OCI-LY7 (cell line): Measurements from ENCODE around the gene SEC22C.

Source experiments
- EZH2phosphoT487 ChIP-seq: fragments of 200-600 bp; sonication (generic); IDR thresholded peaks from 2 replicates; pipeline ENCODE4 v1.6.1; 2018; ENCODE audit warnings: low read depth, borderline replicate concordance, mild to moderate bottlenecking, mixed run types, antibody characterized with exemption, low read length, moderate library complexity, mixed read lengths
- TF ChIP-seq, protein P1 (sequence below): fragments of 200-600 bp; sonication (generic); conservative IDR thresholded peaks from 2 replicates; pipeline ENCODE4 v1.5.1; 2014; ENCODE audit warnings: mild to moderate bottlenecking, antibody characterized with exemption, low read length, moderate library complexity, mixed read lengths

DNA sequence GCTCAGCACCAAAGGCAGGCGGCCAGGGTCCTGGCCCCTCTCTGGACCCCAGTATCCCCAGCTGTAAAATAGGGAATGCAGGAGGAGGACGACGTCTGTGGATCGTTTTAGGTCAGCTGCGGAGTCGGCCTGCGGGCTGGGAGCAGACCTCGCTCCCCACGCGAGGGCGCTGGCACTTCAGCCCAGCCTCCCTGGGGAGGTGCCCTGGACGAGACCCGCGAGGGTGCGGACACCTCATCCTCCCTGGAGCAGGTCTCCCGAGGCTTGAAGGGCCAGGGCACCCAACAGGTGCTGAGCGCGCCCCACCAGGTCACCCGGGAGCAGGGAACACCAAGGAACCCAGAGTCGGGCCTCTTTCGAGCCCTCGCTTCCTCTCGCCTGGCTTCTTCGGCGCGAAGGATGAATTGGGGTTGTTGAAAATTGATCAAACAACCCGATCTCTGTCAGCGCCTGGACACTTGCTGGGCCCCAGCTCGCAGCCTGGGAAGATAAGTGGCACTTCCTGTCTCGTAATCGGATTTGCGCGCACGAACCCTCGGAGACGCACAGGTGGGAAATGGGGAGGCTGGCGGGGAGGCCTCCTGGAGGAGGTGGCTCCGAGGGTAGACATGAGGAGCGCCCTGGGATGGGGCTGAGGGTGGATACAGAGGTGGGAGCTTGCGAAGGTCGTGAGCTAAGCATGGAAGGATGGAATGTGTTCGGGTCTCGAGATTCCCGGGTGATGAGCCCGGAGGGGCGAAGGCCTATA, 79.9 kb downstream of the SEC22C start:
- TF ChIP-seq, protein P1, sequence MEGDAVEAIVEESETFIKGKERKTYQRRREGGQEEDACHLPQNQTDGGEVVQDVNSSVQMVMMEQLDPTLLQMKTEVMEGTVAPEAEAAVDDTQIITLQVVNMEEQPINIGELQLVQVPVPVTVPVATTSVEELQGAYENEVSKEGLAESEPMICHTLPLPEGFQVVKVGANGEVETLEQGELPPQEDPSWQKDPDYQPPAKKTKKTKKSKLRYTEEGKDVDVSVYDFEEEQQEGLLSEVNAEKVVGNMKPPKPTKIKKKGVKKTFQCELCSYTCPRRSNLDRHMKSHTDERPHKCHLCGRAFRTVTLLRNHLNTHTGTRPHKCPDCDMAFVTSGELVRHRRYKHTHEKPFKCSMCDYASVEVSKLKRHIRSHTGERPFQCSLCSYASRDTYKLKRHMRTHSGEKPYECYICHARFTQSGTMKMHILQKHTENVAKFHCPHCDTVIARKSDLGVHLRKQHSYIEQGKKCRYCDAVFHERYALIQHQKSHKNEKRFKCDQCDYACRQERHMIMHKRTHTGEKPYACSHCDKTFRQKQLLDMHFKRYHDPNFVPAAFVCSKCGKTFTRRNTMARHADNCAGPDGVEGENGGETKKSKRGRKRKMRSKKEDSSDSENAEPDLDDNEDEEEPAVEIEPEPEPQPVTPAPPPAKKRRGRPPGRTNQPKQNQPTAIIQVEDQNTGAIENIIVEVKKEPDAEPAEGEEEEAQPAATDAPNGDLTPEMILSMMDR, result peak; percentile 61
- TF ChIP-seq EZH2phosphoT487, result no peak
